GM06990 (cell line): ENCODE data around the gene TANGO6.

Experiments
- DNase-seq: peaks from one replicate; pipeline ENCODE4 v3.0.0-alpha.2; 2011; ENCODE audit not compliant: insufficient read length; ENCODE audit errors: extremely low read depth
- H3K27me3 ChIP-seq: replicated peaks from 2 replicates; pipeline ENCODE4 v1.6.0; 2011; ENCODE audit warnings: low read length; ENCODE audit not compliant: control insufficient read depth, insufficient read depth
- H3K36me3 ChIP-seq: 2 replicates; pipeline ENCODE4 v1.5.1; 2011; ENCODE audit warnings: low read length; ENCODE audit not compliant: control insufficient read depth, insufficient read depth
- H3K4me3 ChIP-seq: replicated peaks from 2 replicates; pipeline ENCODE4 v1.5.1; 2011; ENCODE audit warnings: low read depth, mild to moderate bottlenecking, control low read depth, low read length
- TF ChIP-seq, protein P1 (sequence below): IDR thresholded peaks from 2 replicates; pipeline ENCODE4 v1.5.1; 2011; ENCODE audit warnings: low read length, control low read depth, mild to moderate bottlenecking, inconsistent platforms; ENCODE audit not compliant: insufficient read depth, poor library complexity, severe bottlenecking

TANGO6 gene

DNA sequence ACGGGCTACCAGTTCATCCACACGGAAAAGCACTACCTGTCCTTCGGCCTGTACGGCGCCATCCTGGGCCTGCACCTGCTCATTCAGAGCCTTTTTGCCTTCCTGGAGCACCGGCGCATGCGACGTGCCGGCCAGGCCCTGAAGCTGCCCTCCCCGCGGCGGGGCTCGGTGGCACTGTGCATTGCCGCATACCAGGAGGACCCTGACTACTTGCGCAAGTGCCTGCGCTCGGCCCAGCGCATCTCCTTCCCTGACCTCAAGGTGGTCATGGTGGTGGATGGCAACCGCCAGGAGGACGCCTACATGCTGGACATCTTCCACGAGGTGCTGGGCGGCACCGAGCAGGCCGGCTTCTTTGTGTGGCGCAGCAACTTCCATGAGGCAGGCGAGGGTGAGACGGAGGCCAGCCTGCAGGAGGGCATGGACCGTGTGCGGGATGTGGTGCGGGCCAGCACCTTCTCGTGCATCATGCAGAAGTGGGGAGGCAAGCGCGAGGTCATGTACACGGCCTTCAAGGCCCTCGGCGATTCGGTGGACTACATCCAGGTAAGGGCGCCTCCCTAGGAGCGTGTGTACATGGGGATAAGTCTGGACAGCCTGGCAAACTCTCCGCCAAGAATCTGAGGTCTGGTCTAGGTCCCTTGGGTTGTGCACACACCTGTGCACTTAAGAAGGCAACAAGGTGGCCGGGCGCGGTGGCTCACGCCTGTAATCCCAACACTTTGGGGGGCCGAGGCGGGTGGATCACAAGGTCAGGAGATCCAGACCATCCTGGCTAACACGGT, 266.3 kb downstream of the TANGO6 start:
- H3K27me3 ChIP-seq, result no peaks in the 10 kb centered on the region
- H3K36me3 ChIP-seq, result peaks cover 6% of the 10 kb centered on the region
- TF ChIP-seq, protein P1, sequence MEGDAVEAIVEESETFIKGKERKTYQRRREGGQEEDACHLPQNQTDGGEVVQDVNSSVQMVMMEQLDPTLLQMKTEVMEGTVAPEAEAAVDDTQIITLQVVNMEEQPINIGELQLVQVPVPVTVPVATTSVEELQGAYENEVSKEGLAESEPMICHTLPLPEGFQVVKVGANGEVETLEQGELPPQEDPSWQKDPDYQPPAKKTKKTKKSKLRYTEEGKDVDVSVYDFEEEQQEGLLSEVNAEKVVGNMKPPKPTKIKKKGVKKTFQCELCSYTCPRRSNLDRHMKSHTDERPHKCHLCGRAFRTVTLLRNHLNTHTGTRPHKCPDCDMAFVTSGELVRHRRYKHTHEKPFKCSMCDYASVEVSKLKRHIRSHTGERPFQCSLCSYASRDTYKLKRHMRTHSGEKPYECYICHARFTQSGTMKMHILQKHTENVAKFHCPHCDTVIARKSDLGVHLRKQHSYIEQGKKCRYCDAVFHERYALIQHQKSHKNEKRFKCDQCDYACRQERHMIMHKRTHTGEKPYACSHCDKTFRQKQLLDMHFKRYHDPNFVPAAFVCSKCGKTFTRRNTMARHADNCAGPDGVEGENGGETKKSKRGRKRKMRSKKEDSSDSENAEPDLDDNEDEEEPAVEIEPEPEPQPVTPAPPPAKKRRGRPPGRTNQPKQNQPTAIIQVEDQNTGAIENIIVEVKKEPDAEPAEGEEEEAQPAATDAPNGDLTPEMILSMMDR, result no peak
- no peak overlapping the region for H3K4me3 ChIP-seq
- DNase-seq, result no peak

DNA sequence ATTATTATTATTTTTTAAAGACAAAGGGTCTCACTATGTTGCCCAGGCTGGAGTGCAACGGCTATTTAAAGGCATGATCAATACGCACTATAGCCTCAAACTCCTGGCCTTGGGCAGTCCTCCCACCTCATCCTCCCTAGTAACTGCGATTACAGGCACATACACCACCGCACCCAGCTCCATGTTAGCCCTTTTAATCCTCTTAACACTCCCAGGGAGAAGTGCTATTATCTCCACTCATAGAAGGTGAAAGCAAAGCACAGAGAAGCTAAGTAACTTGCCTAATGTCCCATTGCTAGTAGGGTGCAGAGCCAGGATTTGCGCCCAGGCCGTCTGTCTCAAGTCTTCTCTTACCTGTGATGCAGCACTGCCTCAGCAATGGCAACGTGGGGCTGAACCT, 267.1 kb downstream of the TANGO6 start:
- Histone ChIP-seq H3K4me3 (no peak overlapping the region), H3K36me3 (peaks cover 6% of the 10 kb centered on the region), H3K27me3 (no peaks in the 10 kb centered on the region)
- TF ChIP-seq, protein P1, result no peak
- no peak for DNase-seq

DNA sequence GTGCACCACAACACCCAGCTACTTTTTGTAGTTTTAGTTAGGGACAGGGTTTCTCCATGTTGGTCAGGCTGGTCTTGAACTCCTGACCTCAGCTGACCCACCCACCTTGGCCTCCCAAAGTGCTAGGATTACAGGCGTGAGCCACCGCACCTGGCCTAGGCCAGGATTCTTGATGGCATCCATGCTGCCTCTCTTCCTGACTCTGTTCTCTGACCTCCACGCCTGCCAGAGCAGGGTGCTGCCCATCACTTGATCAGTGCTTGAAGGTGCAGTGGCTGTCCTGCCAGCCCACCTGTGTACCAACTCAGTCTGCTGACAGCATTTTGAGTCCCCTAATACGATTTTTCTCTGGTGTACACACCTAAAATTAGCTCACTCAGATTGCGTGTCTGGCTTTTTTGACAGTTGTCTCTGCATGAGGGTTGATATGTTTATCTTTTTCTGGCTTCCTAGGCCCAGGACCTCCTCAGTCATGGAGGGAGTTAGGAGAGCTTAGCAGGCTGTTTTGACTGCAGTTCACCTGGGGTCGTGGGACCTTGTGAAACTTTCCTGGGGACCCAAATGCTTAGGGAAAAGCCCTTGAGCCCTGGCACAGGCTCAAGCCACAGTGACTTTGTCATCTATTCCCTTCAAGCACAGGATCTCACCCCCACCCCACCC, 268.0 kb downstream of the TANGO6 start:
- Histone ChIP-seq H3K4me3 (no peak overlapping the region), H3K27me3 (no peaks in the 10 kb centered on the region), H3K36me3 (peaks cover 6% of the 10 kb centered on the region)
- TF ChIP-seq, protein P1, result no peak
- no peak for DNase-seq

DNA sequence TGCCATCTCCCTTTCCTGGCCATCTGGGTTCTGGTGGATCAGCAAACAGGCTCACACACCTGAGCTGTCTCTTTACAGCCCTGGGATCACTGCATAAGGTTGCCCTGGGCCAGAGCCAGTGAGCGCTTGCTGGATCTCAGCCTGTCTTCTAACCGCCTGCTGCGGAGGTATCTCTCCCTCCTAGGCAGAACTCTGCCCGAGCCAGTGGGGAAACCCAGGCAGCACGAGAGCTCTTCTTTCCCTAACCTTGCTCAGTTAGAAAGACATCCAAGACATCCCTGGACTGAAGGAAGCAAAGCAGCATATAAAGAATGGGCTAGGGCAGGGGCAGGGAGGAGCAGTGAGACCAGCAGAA, 268.5 kb downstream of the TANGO6 start:
- TF ChIP-seq, protein P1, result no peak
- H3K27me3 ChIP-seq, result no peaks in the 10 kb centered on the region
- DNase-seq, result no peak
- H3K4me3 ChIP-seq, result no peak overlapping the region
- H3K36me3 ChIP-seq, result peaks cover 6% of the 10 kb centered on the region

DNA sequence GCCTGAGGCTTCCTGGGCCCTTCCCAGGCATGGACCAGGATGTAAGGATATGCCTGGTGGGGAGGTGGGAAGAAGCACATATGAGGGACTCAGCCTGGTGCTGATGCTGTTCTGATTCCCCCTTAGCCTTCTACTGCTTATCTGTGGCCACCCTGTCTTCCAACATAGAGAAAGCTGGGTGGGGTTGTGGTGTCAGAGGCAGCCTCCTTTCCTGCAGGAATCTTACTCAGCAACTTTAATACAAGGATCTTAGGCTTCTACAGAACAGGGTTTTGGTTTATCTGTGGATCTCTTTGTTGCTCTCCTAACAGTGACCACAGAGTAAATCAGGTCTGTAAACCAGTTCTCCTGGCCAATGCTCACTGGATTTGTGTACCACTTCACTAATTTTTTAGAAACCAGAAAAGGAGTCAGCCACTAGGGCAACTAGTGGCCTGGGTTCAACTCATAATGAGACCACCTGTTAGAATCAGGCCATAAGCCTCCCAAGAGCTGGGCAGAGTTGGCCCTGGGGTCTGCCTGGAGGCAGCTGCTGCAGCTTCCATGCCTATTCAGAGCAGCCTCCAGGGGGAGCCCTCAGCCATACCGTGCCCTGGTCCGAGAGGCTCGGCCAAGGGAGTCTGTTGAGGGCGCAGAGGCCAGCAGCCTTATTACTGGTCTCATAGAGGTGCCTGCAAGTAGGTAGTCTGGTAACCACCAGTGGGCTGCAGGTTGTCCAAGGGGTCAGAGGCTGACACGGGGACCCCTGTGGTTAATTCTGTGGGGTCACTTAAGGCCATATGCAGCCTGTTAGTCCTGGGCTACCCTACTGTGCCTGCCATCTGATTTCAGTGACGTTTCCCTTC, 269.2 kb downstream of the TANGO6 start:
- no peak for DNase-seq
- no peaks in the 10 kb centered on the region for H3K27me3 ChIP-seq
- H3K36me3 ChIP-seq, result peaks cover 6% of the 10 kb centered on the region
- TF ChIP-seq, protein P1, result peak; percentile 95
- H3K4me3 ChIP-seq, result no peak overlapping the region
